Breast epithelium (tissue), 4 donors: Measurements from ENCODE around the gene C16orf89. TPM values are rescaled to one million over a fixed set of nuclear protein-coding genes. Genes with fewer than 3 reads are reported as not detected.
"Not testable (repeated sequence)": the region's sequence is repeated elsewhere in the genome, so short reads cannot be mapped to it uniquely, and the experiment has no call there.

ENCODE experiments used
- DNase-seq, 2 donors: peaks; one replicate each; pipeline ENCODE4 v3.0.0-alpha.2; 2019; ENCODE audit warnings: low spot score in 2 of 2
- H3K27ac ChIP-seq, 2 donors: fragments of 200-600 bp; sonication (generic) in 1 of 2; one replicate each; pipeline ENCODE4 v1.5.1; 2016 to 2019; ENCODE audit warnings: mild to moderate bottlenecking in 1 of 2
- H3K27me3 ChIP-seq, 2 donors: fragments of 200-600 bp; sonication (generic) in 1 of 2; one replicate each; pipeline versions ENCODE4 v1.5.1 to v1.6.0; 2017 to 2019; ENCODE audit warnings: control low read depth in 1 of 2, mild to moderate bottlenecking in 1 of 2
- H3K36me3 ChIP-seq: fragments of 200-600 bp; one replicate; pipeline ENCODE4 v1.5.1; 2019
- H3K4me1 ChIP-seq, 2 donors: fragments of 200-600 bp; sonication (generic); one replicate each; pipeline ENCODE4 v1.5.1; 2016 to 2019; ENCODE audit warnings: control low read depth in 1 of 2
- H3K4me3 ChIP-seq, 3 donors: fragments of 200-600 bp; sonication (generic); 1 replicate in 2 of 3; 2 replicates in 1 of 3; pipeline ENCODE4 v1.5.1; 2016 to 2019; ENCODE audit warnings: mild to moderate bottlenecking in 3 of 3, moderate library complexity in 2 of 3
- H3K9me3 ChIP-seq, 2 donors: fragments of 200-600 bp; sonication (generic) in 1 of 2; one replicate each; pipeline ENCODE4 v1.5.1; 2016 to 2019; ENCODE audit warnings: control low read depth in 1 of 2
- POLR2A ChIP-seq: fragments of 450-650 bp; IDR thresholded peaks from one replicate; pipeline ENCODE4 v1.6.1; 2016; ENCODE audit warnings: antibody characterized with exemption, mild to moderate bottlenecking, moderate library complexity
- POLR2AphosphoS5 ChIP-seq, 3 donors: sonication (generic); formaldehyde crosslinking; IDR thresholded peaks; one replicate each; pipeline ENCODE4 v1.6.1; 2017; ENCODE audit warnings: antibody characterized with exemption in 3 of 3
- intact Hi-C: fragments of 100-400 bp; cut with DNase I; formaldehyde crosslinking; loops from one replicate; pipeline ENCODE4 v1.15.1; 2023; ENCODE audit warnings: low total_unique reads
- total RNA-seq, 3 donors: library from RNA; depleted of rRNA; stranded (reverse); fragments of >200 nt; gene quantifications; one replicate each; pipeline ENCODE4 v1.1.0, GENCODE V29; 2016
- TF ChIP-seq, protein P1 (sequence below), 3 donors: fragments of 450-650 bp; IDR thresholded peaks; one replicate each; pipeline ENCODE4 v1.5.1; 2016 to 2017; ENCODE audit warnings: antibody characterized with exemption in 3 of 3, mild to moderate bottlenecking in 3 of 3, moderate library complexity in 3 of 3

The C16orf89 gene
- total RNA-seq, 3 donors from 2014 or later = 5.1 to 10.2 (median 6.4) TPM

DNA sequence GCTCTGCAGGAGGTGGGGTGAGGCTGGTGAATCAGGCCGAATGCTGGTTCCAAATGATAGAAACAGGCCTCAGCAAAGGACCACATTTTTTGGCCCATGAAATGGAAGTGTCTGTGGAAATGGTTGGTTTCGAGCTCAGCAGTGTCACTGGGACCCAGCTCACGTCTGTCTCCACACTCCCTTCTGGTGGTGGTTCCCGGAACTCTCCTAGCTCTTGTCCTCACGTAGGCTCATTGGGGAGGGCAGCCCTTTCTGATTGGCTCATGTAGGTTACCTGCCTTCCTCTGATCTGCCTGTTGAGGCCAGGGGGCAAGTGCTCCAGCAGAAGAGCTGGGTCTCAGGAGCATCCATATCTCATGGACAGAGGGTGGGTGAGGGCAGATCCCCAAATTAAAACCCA is 9.9 kb upstream of the C16orf89 start:
- Histone ChIP-seq H3K36me3 (no peaks in the 10 kb centered on the region), H3K27me3 (no peaks in the 10 kb centered on the region), H3K4me1 (peaks cover 0 to 8% of the 10 kb centered on the region in 2 donors), H3K4me3 (no peak overlapping the region), H3K9me3 (no peaks in the 10 kb centered on the region), H3K27ac (no peak overlapping the region)
- intact Hi-C loops = no loop called here
- no peak for DNase-seq
- TF ChIP-seq POLR2AphosphoS5 (IDR thresholded peaks at IDR 0.05) = no peak
- TF ChIP-seq, protein P1, sequence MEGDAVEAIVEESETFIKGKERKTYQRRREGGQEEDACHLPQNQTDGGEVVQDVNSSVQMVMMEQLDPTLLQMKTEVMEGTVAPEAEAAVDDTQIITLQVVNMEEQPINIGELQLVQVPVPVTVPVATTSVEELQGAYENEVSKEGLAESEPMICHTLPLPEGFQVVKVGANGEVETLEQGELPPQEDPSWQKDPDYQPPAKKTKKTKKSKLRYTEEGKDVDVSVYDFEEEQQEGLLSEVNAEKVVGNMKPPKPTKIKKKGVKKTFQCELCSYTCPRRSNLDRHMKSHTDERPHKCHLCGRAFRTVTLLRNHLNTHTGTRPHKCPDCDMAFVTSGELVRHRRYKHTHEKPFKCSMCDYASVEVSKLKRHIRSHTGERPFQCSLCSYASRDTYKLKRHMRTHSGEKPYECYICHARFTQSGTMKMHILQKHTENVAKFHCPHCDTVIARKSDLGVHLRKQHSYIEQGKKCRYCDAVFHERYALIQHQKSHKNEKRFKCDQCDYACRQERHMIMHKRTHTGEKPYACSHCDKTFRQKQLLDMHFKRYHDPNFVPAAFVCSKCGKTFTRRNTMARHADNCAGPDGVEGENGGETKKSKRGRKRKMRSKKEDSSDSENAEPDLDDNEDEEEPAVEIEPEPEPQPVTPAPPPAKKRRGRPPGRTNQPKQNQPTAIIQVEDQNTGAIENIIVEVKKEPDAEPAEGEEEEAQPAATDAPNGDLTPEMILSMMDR (IDR thresholded peaks at IDR 0.05) = no peak

DNA sequence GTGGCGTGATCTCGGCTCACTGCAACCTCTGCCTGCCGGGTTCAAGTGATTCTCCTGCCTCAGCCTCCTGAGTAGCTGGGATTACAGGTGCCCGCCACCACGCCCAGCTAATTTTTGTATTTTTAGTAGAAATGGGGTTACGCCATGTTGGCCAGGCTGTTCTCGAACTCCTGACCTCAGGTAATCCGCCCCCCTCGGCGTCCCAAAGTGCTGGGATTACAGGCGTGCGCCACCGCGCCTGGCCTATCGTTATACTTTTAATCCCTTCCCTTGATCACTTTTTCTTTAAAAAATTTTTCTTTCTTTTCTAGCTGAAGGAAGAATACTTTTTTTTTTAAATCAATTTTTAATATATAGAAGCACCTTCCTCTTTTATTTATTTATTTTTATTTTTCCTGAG is 8.0 kb upstream of the C16orf89 start:
- H3K4me1 ChIP-seq, H3K4me3 ChIP-seq, intact Hi-C loops, H3K27ac ChIP-seq, DNase-seq, H3K27me3 ChIP-seq, H3K36me3 ChIP-seq, H3K9me3 ChIP-seq: not testable (repeated sequence)

DNA sequence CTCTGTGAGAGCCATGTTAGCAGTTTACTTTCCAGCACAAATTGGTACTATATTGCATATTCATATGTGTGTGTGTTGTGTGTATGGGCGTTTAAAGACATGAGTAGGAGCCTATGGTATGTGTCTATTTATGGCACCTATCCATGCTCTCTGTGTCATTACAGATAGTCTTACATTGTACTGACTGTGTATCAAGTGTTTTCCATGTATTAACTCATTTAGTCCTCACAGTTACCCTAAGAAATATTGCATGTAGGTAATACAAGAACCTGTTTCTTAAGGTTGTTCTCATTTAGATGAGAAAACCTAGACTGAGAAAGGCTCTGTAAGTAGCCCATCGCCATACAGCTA is 7.5 kb upstream of the C16orf89 start:
- Histone ChIP-seq H3K36me3 (no peaks in the 10 kb centered on the region), H3K9me3 (no peaks in the 10 kb centered on the region), H3K27me3 (no peaks in the 10 kb centered on the region), H3K4me1 (peaks cover 0 to 8% of the 10 kb centered on the region in 2 donors), H3K4me3 (no peak overlapping the region), H3K27ac (no peak overlapping the region)
- no peak for DNase-seq
- intact Hi-C loops = no loop called here
- TF ChIP-seq POLR2A = no peak
- TF ChIP-seq, protein P1 (IDR thresholded peaks at IDR 0.05) = no peak
- TF ChIP-seq POLR2AphosphoS5 (IDR thresholded peaks at IDR 0.05) = no peak

DNA sequence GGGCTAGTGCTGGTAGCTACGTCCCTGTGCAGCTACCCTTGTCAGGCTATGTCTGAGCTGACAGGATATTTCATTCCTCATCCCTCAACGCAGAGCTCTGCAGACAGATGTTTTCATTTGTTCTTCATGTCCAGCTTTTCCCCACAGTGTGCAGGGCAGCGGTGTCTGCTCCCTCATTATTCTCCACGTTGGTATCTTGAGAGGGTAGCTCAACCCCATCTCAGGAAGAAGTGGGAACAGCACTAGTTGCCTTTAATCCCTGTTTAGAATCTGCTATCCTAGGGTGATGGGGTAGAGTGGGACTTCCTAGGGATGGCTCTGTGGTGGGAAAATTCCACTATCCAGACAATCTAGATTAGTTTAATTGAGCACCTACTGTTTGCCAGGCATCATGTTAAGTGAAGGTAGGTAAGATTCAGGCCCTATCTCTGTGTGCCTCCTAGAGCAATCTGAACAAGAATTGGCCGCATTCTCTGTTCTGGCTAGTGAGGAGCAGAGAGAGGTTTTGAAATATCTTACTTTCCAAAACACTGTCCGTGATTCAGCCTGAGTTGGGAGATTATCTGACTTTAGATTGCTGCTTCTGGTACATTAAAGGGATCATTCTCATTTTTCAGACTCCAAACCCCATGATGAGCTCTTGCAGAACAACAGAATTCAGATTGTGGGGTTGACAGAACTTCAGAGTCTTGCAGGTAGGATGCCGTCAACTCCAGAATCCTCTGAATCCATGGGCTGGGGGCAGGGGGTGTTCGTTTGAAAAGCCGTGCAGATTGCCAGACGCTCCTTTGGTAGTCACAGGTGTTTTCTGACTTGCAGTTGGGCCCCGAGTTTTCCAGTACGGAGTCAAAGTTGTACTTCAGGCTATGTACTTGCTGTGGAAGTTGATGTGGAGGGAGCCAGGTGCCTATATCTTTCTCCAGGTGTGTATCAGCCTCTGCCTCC is 6.8 kb upstream of the C16orf89 start:
- H3K4me3 ChIP-seq = peak overlapping the region; percentile 70 to 77 (median 74)
- H3K27ac ChIP-seq = peak overlapping the region; percentile 83 to 84
- H3K27me3 ChIP-seq = no peaks in the 10 kb centered on the region
- H3K4me1 ChIP-seq = peaks cover 0 to 8% of the 10 kb centered on the region in 2 donors
- TF ChIP-seq, protein P1 (IDR thresholded peaks at IDR 0.05) = no peak
- no peak for TF ChIP-seq POLR2AphosphoS5 (IDR thresholded peaks at IDR 0.05)
- TF ChIP-seq POLR2A = no peak
- DNase-seq = no peak
- H3K9me3 ChIP-seq = no peaks in the 10 kb centered on the region
- intact Hi-C loops = no loop called here
- H3K36me3 ChIP-seq = no peaks in the 10 kb centered on the region

DNA sequence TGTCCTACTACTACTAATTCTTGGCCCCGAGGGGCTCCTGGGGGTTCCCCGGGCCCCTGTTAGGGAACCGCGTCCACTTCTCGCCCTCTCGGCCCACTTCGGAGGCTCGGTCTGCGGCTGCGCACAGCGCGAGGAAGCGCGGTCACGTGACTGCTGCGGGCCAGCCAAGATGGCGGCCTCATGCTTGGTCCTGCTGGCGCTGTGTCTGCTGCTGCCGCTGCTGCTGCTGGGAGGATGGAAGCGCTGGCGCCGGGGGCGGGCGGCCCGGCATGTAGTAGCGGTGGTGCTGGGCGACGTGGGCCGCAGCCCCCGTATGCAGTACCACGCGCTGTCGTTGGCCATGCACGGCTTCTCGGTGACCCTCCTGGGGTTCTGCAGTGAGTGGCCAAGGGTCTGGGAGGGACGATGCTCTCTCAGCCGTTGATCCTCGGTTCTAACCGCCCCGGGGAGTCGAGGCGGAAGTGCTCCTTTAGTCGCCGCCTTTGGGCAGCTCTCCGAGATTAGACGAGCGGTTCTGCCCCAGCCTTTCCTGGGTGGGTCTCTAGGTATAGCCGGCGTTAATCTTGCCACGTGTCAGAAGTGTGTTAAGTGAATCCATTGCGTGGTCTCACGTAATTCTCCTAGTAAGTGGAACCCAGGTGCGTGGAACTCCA is 6.1 kb upstream of the C16orf89 start, which contains the start of gene ALG1:
Gene ALG1 (plus strand): TSS at position 163 of the 653 bp plus-strand sequence. CDS start 7 bp downstream, at position 170.
- peak; percentile 85 to 86 for DNase-seq
- no peaks in the 10 kb centered on the region for H3K27me3 ChIP-seq
- H3K36me3 ChIP-seq = no peaks in the 10 kb centered on the region
- intact Hi-C loops = no loop called here
- H3K4me3 ChIP-seq = peak within 1 kb of the TSS; percentile 70 to 77 (median 74)
- peaks cover 0 to 8% of the 10 kb centered on the region in 2 donors for H3K4me1 ChIP-seq
- peak within 1 kb of the TSS; percentile 83 to 84 for H3K27ac ChIP-seq
- H3K9me3 ChIP-seq = no peaks in the 10 kb centered on the region
- TF ChIP-seq POLR2AphosphoS5 (IDR thresholded peaks at IDR 0.05) = peak; percentile 83 to 93 (median 86)
- TF ChIP-seq, protein P1 (IDR thresholded peaks at IDR 0.05) = no peak
- peak; percentile 50 for TF ChIP-seq POLR2A
